GM06990 (cell line): Measurements from ENCODE around the gene ZNF747.

Source experiments
- DNase-seq: peaks from one replicate; pipeline ENCODE4 v3.0.0-alpha.2; 2011; ENCODE audit not compliant: insufficient read length; ENCODE audit errors: extremely low read depth
- H3K27me3 ChIP-seq: replicated peaks from 2 replicates; pipeline ENCODE4 v1.6.0; 2011; ENCODE audit warnings: low read length; ENCODE audit not compliant: control insufficient read depth, insufficient read depth
- H3K36me3 ChIP-seq: 2 replicates; pipeline ENCODE4 v1.5.1; 2011; ENCODE audit warnings: low read length; ENCODE audit not compliant: control insufficient read depth, insufficient read depth
- H3K4me3 ChIP-seq: replicated peaks from 2 replicates; pipeline ENCODE4 v1.5.1; 2011; ENCODE audit warnings: low read depth, mild to moderate bottlenecking, control low read depth, low read length
- CTCF ChIP-seq: IDR thresholded peaks from 2 replicates; pipeline ENCODE4 v1.5.1; 2011; ENCODE audit warnings: low read length, control low read depth, mild to moderate bottlenecking, inconsistent platforms; ENCODE audit not compliant: insufficient read depth, poor library complexity, severe bottlenecking

Gene ZNF747

GRCh38 chr16:30559690-30560089, 25.0 kb upstream of the ZNF747 start:
- H3K4me3 ChIP-seq = no peak overlapping the region
- no peak for TF ChIP-seq CTCF
- no peak for DNase-seq
- H3K36me3 ChIP-seq = peaks cover 3% of the 10 kb centered on the region; the same call in 1 of the 2 replicates
- H3K27me3 ChIP-seq = no peaks in the 10 kb centered on the region

- Histone ChIP-seq H3K4me3 (no peak overlapping the region), H3K27me3 (no peaks in the 10 kb centered on the region), H3K36me3 (peaks cover 5% of the 10 kb centered on the region; the same call in 1 of the 2 replicates)
- TF ChIP-seq CTCF = no peak
- DNase-seq = no peak
These were observed 24.2 kb upstream of the ZNF747 start for GRCh38 chr16:30558789-30559377.

GRCh38 chr16:30557957-30558788, 23.5 kb upstream of the ZNF747 start, which contains the start of gene ZNF764:
Gene ZNF764 (minus strand): TSS chr16:30558374. CDS start chr16:30558182, 192 bp downstream.
- DNase-seq = peak; percentile 92
- TF ChIP-seq CTCF = peak; percentile 19
- H3K27me3 ChIP-seq = no peaks in the 10 kb centered on the region
- H3K4me3 ChIP-seq = peak within 1 kb of the TSS; percentile 76
- peaks cover 5% of the 10 kb centered on the region; the same call in 1 of the 2 replicates for H3K36me3 ChIP-seq

GRCh38 chr16:30557707-30557956, 23.0 kb upstream of the ZNF747 start:
- no peaks in the 10 kb centered on the region for H3K27me3 ChIP-seq
- TF ChIP-seq CTCF = no peak
- H3K4me3 ChIP-seq = peak overlapping the region; percentile 76
- no peak for DNase-seq
- peaks cover 7% of the 10 kb centered on the region; the same call in 1 of the 2 replicates for H3K36me3 ChIP-seq

GRCh38 chr16:30556125-30556473, 21.4 kb upstream of the ZNF747 start:
- TF ChIP-seq CTCF = no peak
- H3K4me3 ChIP-seq = no peak overlapping the region
- H3K36me3 ChIP-seq = peaks cover 7% of the 10 kb centered on the region; the same call in 1 of the 2 replicates
- DNase-seq = no peak
- no peaks in the 10 kb centered on the region for H3K27me3 ChIP-seq
